HG02759 (cell line): ENCODE data around the gene KRT78.
"Not testable (repeated sequence)": the region's sequence is repeated elsewhere in the genome, so short reads cannot be mapped to it uniquely, and the experiment has no call there.

Source experiments
- ATAC-seq: cut with Tn5 transposase; IDR thresholded peaks from one replicate; pipeline ENCODE4 v1.9.1; 2021; ENCODE audit warnings: mild to moderate bottlenecking, moderate library complexity; ENCODE audit not compliant: unreplicated experiment

KRT78 gene

DNA sequence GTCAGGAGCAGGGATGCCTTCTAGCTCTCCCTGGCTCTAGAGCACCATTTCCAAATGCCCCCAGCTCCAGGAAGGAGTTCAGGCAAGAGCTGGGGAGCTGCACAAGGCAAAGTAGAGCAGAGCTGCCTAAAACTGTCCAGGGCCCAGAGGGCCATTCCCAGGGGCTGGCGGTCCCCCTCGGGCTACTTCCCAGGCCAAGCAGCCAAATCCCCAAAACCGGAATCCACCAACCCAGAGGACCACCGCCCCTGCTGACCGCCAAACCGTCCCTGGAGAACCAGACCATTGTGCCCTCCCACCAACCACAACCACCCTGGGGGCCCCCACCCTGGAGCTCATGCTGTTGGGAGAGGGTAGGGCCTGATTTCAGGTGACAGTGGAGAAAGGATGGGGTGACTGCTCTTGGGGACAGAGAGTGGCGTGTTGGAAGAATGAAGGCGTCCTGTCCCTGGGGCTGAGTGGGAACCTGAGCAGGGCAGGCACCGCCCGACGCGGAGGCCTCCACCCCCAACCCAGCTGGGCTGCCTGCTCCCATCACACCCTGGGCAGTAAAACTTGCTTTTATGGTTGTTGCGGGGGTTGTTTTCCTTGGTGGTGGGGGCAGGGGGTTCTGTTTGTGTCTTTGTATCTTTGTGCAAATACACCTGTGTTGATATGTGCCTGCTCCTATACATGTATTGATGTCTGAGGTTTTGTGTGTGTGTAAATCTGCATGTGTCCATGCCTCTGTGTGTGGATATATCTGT lies 24.0 kb upstream of the KRT78 start:
- ATAC-seq, result no peak

DNA sequence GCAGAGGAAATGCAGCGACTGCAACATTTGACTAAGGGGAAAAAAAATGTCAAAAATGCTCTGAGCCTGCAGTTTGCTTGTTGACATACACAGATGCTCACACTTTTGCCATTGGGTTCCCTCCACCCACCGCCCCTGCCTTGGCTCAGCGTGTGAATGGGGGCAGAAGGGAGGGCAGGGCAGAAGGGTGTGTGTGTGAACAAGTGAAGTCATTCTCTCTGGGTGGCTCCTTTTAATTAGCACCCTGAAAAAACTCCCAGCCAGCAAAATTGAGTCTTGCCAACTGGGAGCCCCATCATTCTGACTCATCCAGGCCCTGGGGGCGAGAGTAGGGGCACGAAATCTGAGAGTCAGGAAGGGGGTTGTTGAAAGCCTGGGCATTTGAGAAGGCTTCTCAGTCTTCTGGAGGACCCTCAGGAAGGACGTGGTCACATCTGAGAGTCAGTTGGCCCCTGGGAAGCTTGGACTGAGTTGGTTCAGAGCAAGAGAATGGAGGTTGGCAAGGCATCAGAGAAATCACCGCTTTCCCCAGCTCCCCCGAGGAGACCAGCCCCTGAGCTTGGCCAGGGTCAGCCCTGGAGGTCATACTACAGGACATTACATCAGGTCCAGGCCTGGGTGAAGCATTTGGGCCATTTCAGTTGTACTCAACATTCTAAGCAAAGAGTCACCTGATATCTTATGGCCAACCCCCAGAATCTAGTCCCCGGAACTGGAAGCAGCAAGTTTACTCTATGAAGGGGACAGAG lies 22.7 kb upstream of the KRT78 start:
- no peak for ATAC-seq

DNA sequence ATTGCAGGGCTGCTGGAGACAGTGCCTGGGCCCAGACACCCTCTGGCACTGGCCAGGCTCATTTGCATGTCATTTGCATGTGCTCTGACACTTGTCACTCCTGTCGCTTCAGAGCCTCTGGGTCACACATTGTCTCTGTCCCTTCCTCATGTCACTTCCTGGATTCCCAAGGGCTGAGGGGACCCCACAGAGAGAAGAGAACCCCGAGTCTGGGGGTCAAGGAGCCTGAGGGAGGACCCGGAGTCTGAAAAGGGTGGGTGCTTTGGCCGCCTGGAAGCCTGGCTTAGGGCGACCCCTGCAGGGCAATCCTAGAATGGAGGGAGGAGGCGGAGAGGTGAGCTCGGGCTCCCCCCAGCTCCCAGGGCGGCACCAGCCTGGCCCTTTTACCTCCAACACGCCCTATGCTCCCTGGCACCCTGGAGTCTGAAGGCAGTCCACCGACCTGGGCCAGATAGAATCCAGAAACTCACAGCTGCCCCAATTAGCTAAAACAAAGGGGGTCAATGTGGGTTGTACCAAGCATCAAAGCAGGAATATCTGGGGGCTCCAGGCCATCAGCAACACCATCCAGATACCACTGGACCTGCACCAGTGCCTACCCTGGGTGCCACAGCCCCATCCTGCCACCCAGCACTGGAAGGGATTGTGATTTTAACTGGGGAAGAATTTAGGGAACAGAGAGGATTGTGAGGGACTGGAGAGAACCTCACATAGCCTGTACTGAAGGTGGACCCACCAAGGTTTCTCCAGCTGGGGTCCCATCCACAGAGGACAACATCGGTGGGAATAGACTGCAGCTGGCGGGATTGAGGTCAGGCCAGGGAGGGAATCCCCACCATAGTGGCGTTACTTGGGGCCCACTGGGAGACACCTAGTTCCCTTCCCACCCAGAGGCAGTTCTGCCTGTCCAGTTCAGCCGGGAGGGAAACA lies 21.8 kb upstream of the KRT78 start:
- ATAC-seq, result peak; percentile 71

DNA sequence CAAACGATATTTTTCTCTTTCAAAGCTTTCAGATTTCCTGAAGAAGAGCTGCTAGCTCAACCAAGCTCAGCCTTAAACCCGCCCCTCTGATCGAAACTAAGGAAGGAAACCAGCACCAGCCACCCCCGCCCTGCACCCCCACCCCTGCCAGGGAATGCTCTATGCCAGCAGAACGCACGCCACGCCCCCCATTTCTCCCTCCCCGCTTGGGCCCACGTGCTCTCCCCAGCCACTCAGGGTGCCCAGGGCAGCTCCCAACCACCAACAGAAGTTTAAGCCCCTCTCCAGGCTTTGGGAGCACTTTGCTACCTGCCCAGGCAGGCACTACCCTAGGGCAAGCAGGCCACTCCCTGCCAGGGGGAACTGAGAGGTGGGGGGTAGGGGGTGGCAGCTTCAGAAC lies 18.8 kb upstream of the KRT78 start:
- ATAC-seq, result no peak

DNA sequence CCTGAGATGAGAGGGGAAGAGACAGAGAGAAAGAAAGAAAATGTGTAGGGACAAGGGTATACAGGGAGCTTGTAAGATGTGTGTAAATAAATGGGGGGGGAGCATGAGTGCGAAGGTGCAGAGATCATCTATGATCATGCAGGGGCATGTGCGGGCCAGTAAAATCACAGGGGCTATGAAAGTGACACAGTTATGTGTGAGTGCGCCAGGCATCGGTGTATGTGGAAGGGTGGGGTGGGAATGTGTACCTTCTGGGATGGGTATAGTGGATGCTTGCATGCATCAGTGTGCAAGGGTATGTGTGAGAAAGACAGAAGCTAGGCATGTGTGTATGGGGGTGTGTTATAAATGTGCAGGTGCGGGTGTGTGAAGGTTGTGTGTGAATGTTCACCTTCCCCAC lies 18.4 kb upstream of the KRT78 start:
- no peak for ATAC-seq

DNA sequence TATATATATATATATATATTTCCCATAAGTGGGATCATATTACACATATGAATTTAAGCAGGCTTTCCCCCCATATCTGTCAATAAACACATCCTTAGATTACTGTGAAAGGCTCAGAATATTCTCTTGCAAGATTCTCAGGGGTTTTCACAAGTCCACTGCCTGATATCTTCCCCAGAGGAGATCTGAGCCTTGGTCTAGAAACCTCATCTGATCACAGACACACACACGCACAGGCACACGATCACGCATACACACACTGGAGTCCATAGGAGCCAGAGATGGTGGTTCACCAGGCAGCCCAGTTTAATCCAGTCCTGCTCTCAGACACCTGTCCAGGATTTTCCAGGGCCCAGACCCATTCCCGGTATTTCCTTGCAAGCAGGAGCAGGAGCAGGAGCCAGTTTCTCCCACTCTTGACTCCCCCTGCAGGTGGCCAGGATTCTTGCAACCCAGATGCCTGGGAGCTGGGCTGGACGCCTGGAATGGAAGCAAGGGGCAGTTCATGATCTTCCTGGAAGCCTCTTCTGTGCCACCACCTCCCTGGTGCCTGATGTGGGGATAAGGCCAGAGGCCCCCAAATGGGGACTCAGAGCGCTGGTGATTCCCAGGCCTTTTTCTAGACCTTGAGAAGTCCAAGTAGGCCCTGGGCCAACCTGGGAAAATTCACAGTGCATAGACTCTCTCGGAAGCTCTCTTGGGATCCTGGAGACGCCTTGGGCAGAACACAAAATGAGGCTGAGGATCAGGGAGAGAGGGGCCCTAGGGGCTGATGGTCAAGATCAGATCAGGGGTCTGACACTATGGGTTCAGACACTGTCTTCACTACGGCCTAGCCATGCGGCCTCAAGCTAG lies 16.5 kb upstream of the KRT78 start:
- no peak for ATAC-seq

DNA sequence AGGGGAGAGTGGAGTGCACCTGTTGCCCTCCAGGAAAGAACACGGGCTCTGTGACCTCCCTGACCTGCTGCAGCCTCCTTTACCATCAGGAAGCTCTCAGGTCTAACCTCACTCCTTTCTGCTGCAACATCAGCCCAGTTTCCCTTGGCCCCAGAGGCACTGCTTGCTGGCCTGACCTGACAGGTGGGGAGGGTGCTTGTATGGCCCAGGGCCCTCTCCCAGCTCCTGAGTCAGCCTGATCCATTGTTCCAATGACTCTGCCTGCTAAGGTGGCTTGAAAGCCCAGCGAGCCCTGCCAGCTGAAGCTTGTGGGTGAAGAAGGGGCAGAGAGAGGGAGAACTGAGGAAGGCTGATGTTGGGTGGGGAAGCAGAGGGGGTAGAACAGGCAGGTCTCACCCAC lies 13.2 kb upstream of the KRT78 start:
- ATAC-seq, result no peak

DNA sequence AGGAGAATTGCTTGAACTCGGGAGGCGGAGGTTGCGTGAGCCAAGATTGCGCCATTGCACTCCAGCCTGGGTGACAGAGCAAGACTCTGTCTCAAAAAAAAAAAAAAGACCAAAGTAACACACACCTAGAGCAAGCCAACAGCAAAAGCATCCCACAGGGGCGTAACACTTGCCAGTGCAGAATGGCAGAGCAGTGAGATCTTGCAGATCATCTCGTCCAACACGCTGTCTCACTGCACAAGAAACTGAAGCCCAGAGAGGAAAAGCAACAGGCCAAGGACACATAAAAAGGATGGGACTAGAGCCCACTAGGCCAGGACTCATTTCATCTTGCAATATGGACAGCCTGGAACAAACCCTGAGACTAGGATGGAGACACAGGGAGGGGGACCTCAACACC lies 12.7 kb upstream of the KRT78 start:
- ATAC-seq, result no peak

DNA sequence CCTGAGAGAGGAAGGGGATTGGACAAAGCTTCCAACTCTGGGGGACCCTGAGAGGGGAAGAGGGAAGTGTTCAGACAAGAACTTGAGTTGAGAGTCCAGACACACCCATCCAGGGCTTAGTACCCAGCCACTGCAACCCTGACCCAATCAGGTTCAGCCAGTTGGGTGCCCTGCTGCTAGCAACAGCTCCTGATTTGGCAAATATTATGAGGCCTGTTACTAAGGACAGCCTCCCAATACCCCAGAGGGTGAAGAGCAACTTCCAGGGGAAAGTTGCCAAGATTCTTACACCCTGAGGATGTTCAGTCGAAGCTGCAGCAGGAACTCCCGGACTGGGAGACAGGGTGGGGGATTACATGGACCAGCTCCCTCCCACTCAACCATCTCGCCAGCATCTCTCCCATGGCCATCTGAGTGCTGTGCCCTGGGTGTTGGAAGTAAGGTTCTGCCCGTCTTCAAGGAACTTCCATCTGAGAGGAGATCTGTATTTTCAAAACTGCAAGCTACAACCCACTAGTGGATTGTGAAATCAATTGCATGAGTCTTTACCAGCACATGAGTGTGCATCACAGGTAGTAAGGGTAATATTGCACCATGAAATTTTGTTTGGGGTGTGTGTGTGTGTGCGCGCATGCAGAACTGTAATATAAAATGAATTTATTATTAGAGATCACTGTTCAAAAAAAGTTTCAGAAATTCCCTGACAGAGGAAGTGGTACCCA lies 11.5 kb upstream of the KRT78 start:
- no peak for ATAC-seq

DNA sequence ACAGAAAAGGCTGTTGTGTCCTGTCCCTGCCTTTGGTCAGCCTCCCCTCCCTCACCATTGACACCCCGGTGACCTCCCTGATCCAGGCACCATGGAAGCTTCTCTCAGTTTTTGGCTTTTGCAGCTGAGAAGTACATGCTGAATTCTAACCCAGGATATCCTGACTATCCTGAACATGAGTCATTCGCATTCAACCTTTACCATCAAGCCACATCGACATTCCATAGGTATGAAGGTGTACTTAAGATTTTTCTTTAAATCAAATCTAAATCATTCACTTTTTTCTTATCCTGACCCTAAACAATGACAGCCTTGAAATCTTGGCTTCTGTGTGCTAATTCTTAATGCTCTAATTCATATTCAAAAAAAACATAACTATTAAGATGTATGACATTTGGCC lies 8.7 kb upstream of the KRT78 start:
- ATAC-seq, result no peak

DNA sequence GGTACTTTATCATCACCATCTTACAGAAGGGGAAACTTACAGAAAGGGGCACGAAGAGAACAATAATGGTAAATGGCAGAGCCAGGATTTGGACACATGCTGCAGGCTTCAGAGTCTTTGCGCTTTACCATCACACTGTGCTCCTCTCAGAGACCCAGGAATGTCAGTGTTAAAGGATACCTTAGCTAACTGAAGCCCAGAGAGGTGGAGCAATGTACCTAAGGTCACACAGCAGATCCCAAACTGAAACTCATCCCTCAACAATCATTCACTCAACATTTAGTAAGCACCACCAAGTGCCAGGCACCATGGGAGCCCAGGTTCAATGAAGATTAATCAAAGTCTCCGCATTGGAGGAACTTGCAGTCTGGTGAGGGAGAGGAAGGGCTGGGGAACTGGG lies 8.0 kb upstream of the KRT78 start:
- no peak for ATAC-seq

DNA sequence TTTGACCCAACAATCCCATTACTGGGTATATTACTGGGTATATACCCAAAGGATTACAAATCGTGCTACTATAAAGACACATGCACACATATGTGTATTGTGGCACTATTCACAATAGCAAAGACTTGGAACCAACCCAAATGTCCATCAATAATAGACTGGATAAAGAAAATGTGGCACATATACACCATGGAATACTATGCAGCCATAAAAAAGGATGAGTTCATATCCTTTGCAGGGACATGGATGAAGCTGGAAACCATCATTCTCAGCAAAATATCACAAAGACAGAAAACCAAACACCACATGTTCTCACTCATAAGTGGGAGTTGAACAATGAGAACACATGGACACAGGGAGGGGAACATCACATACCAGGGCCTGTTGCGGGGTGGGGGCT lies 7.3 kb upstream of the KRT78 start:
- ATAC-seq, result not testable (repeated sequence)

DNA sequence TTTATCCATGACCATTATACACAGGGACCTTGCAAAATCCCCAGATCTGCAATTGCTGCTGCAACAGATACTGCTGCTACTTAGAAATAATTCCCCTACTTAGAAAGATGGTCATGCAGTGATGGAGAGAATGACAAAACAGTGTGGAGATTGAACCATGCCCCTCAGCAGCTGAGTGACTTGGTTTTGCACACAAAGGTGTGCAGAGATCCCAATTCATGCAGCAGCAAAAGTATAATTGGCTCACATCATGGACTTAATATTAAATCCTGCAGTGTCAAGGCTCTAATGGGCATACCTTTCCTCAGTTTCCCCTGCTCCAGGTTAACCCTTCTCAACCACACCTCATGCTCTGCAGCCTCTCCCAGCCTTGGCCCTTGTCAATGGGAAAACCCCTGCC lies 3.0 kb upstream of the KRT78 start:
- no peak for ATAC-seq

DNA sequence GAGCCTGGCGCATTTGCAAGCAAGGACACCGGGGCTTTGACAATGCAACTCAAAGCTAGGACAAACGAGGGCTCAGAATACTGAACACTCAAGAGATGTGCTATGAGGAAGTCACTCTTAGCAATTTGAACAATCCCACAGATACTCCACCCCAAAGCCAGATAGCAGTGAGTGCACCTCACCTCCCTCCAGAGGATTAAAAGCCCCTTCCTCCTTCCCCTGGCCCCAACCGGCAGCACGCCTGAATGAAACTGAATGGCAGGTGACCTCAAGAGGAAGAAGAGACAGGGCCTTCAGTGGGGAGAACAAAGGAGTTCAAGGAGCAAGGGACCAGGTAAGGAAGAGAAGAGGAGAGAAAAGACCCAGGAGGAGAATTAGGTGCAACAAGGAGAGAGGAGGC lies 1.9 kb upstream of the KRT78 start:
- no peak for ATAC-seq

DNA sequence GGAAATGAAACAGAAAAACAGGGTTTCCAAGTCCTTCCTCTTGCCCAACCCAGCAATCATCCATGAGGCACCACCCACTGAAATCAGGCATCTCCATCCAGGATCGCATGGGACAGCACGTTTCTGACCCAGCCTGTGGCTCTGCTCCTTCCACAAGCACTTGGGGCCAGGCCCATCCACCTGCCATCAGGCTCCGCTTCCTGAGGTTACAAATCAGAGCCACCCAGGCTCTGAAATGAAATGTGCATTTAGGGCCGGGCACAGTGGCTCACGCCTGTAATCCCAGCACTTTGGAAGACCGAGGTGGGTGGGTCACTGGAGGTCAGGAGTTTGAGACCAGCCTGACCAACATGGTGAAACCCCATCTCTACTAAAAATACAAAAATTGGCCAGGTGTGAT lies 717 bp upstream of the KRT78 start:
- ATAC-seq, result no peak

DNA sequence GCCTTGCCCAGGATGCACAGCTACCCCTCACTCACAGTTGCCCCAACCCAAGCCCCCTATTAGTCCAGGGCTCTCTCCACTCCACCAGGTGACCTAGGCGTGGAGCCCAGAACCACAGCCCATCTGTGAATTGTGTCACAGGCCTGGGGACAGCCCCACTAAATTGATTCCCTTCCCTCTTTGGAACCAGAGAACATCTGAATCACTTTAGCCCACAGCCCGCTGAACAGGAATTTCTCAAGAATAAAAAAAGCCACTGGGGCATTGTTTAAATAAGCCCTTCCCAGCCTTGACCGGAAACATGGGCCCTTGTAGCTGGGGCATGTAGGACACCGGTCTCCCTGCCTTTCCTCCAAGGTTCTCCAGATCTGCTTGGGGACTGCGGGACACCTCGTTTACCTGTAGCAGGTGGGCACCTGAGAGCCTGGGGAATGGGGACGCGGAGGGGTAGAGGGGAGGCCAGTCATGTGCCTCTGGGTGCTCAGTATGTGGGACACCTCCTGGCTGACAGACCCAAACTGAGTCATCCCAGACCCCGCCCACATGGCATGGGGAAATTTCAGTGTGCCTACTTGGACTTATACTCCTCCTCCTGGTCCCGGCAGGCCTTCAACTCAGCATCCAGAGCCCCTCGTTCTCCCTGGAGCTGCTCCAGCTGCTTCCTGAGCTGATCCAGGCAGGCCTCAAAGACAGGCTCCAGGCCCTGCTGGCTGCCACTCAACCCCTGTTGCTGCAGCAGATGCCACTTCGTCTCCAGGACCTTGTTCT lies 1.3 kb downstream of the KRT78 start:
- no peak for ATAC-seq

DNA sequence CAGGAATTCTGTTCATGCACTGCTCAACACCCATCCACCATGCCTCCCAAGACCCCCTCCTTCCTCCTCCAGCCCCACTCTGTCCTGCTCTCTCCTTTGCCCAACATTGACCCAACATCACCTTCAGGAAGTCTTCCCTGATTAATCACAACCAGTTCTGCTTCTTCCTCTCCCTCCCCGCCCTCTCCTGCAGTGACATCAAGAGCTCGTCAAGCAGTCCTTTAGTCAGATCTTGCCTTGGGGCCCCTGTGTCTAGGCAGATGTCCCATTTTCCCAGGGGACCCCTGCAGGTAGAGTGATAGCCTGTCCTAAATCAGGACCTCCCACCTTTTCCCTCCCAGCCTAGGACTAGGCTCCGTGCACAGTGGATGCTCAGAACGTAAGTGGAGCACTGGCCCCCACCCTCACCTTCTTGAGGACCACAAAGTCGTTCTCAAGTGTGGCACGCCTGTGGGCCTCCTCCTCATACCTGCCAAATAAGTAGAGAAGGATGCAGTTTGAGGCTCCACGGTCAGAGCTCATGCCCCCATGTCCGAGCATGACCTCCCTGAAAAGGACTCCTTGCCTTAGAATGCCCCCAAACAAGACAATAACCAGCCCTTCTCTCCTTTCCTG lies 2.3 kb downstream of the KRT78 start:
- ATAC-seq, result no peak

DNA sequence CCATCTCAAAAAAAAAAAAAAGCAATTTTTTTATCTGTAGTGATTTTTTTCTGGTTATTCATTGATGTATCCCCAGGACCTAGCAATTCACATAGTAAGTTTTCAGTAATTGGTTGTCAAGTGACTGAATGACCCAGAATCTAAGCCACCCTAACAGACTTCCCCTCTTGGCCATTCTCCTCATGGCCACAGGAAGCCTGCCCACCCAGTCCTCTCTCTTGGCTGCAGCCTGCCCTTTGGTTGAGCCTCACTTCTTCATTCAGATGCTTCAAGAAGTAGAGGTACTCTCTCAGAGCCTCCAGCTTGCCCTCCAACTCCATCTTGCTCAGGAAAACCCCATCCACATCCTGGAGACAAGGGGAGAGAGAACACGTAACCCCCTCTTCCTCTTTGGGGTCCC lies 2.8 kb downstream of the KRT78 start:
- ATAC-seq, result no peak

DNA sequence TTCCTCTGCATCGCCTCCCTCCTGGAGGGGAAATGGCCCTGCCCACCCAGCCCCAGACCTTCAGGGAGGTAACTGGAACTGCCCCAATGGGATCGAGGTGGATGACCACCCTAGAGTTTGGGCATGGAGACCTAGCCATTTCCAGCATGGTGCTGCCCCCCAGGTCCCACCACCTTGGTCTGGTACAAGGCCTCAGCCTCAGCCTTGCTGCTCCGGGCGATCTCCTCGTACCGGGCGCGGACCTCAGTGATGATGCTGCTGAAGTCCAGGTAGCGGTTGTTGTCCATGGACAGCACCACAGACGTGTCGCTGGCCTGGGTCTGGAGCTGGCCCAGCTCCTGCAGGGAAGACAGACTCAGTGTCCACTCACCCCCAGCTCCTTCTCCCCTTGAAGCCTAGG lies 4.4 kb downstream of the KRT78 start:
- no peak for ATAC-seq
